Measurements from ENCODE around the gene TMEM176A. TPM values are rescaled to one million over a fixed set of nuclear protein-coding genes. Genes with fewer than 3 reads are reported as not detected.

The TMEM176A gene
- total and polyA plus RNA-seq, 9 donors = 71.8 to 166 (median 127) TPM

- no peak overlapping the region for H3K27ac ChIP-seq
- DNase-seq = no peak
- H3K27me3 ChIP-seq = no peaks in the 10 kb centered on the region
- no peaks in the 10 kb centered on the region for H3K9me3 ChIP-seq
- H3K4me3 ChIP-seq = no peak overlapping the region
- no peaks in the 10 kb centered on the region for H3K36me3 ChIP-seq
- peaks cover 2% of the 10 kb centered on the region for H3K4me1 ChIP-seq (ENCODE audit: insufficient read depth)
- no peak for TF ChIP-seq POLR2A (IDR thresholded peaks at IDR 0.05)
- TF ChIP-seq CTCF (IDR thresholded peaks at IDR 0.05) = no peak
- no peak for TF ChIP-seq EP300 (IDR thresholded peaks at IDR 0.05)
- intact Hi-C loops (cut with DNase I) = no loop called here
Observed at GRCh38 chr7:150754951-150755350, 45.6 kb upstream of the TMEM176A start.

- WGBS, 3 donors = 63 to 81% (median 68%) methylated on average over 4 of the region's 4 CpGs
- no peak for DNase-seq
Observed at GRCh38 chr7:150755473-150756099, 45.0 kb upstream of the TMEM176A start.

GRCh38 chr7:150756166-150756565 is 44.4 kb upstream of the TMEM176A start:
- Histone ChIP-seq H3K9me3 (no peaks in the 10 kb centered on the region), H3K27me3 (no peaks in the 10 kb centered on the region), H3K4me3 (no peak overlapping the region), H3K4me1 (ENCODE audit: insufficient read depth) (peaks cover 2% of the 10 kb centered on the region), H3K27ac (no peak overlapping the region), H3K36me3 (no peaks in the 10 kb centered on the region)
- 83 to 86% (median 85%) methylated on average over 3 of the region's 3 CpGs for WGBS, 3 donors
- intact Hi-C loops (cut with DNase I) = no loop called here
- TF ChIP-seq POLR2A (IDR thresholded peaks at IDR 0.05) (no peak), CTCF (IDR thresholded peaks at IDR 0.05) (no peak), EP300 (IDR thresholded peaks at IDR 0.05) (no peak)
- no peak for DNase-seq

More at GRCh38 chr7:150755473-150756099, 45.0 kb upstream of the TMEM176A start:
- Histone ChIP-seq H3K36me3 (no peaks in the 10 kb centered on the region), H3K27ac (no peak overlapping the region), H3K4me1 (ENCODE audit: insufficient read depth) (peaks cover 2% of the 10 kb centered on the region), H3K27me3 (no peaks in the 10 kb centered on the region), H3K4me3 (no peak overlapping the region), H3K9me3 (no peaks in the 10 kb centered on the region)
- no peak for TF ChIP-seq EP300 (IDR thresholded peaks at IDR 0.05)
- TF ChIP-seq CTCF (IDR thresholded peaks at IDR 0.05) = no peak
- TF ChIP-seq POLR2A (IDR thresholded peaks at IDR 0.05) = no peak
- intact Hi-C loops (cut with DNase I) = no loop called here

GRCh38 chr7:150756858-150757257 is 43.7 kb upstream of the TMEM176A start:
- H3K36me3 ChIP-seq = no peaks in the 10 kb centered on the region
- DNase-seq = no peak
- no peak overlapping the region for H3K27ac ChIP-seq
- 51 to 59% (median 51%) methylated on average over 1 of the region's 1 CpG for WGBS, 3 donors
- no peaks in the 10 kb centered on the region for H3K9me3 ChIP-seq
- intact Hi-C loops (cut with DNase I) = no loop called here
- H3K27me3 ChIP-seq = no peaks in the 10 kb centered on the region
- peaks cover 2% of the 10 kb centered on the region for H3K4me1 ChIP-seq (ENCODE audit: insufficient read depth)
- no peak for TF ChIP-seq EP300 (IDR thresholded peaks at IDR 0.05)
- no peak for TF ChIP-seq CTCF (IDR thresholded peaks at IDR 0.05)
- TF ChIP-seq POLR2A (IDR thresholded peaks at IDR 0.05) = no peak
- no peak overlapping the region for H3K4me3 ChIP-seq
